ENCODE results near the gene GINS1. TPM values are rescaled to one million over a fixed set of nuclear protein-coding genes. Genes with fewer than 3 reads are reported as not detected.

Gene GINS1
- total and polyA plus RNA-seq, 2 of the 8 experiments (the other 6 are each of a cell fraction or from before 2014, with no cell fraction given), result 44.7 to 68.4 TPM

GRCh38 chr20:25479638-25480037, 72.2 kb downstream of the GINS1 start:
- Histone ChIP-seq H3K23me2 (ENCODE audit: low read depth, low read length) (no peaks in the 10 kb centered on the region), H4K91ac (replicated peaks; ENCODE audit: insufficient read length, low read length) (no peak overlapping the region), H3K79me1 (ENCODE audit: low read depth, low read length) (no peaks in the 10 kb centered on the region), H3K14ac (ENCODE audit: insufficient read length) (no peak overlapping the region), H3K36me3 (ENCODE audit: control insufficient read depth in 2 of 4, insufficient read depth in 4 of 4, low read length in 3 of 4) (peaks cover 0 to 29% (median 15%) of the 10 kb centered on the region in 4 experiments; a peak in 7 of 8 replicates), H3K4me2 (ENCODE audit: insufficient read depth in 1 of 2, low read depth in 2 of 2, low read length in 2 of 2) (no peak overlapping the region), H3K4me1 (replicated peaks in 1 of 4; ENCODE audit: control insufficient read depth in 3 of 4, insufficient read depth in 4 of 4, low read length in 3 of 4) (no peaks in the 10 kb centered on the region), H4K5ac (ENCODE audit: insufficient read length, low read depth, low read length) (no peak overlapping the region), H2AFZ (ENCODE audit: low read length) (no peak overlapping the region), H3K79me2 (ENCODE audit: control insufficient read depth in 1 of 2, insufficient read depth in 2 of 2, low read length in 2 of 2) (no peaks in the 10 kb centered on the region), H2AK5ac (ENCODE audit: low read depth, low read length) (no peak overlapping the region), H4K8ac (ENCODE audit: extremely low read depth, insufficient read depth, low read length) (no peak overlapping the region), H3K56ac (replicated peaks; ENCODE audit: insufficient read length, low read depth, low read length) (no peak overlapping the region), H2BK5ac (ENCODE audit: low read depth, low read length) (no peak overlapping the region; the same call in 1 of the 2 replicates), H4K20me1 (replicated peaks in 1 of 2; ENCODE audit: control insufficient read depth in 1 of 2, insufficient read depth in 2 of 2, low read length in 2 of 2) (peaks cover 0 to 5% of the 10 kb centered on the region in 2 experiments), H3K4ac (replicated peaks; ENCODE audit: insufficient read length, low read depth, low read length) (no peak overlapping the region), H2BK120ac (replicated peaks; ENCODE audit: low read depth, low read length) (no peak overlapping the region), H2BK15ac (ENCODE audit: low read length) (no peak overlapping the region), H2BK12ac (ENCODE audit: low read depth, low read length) (no peak overlapping the region), H3K9ac (replicated peaks in 1 of 4; ENCODE audit: extremely low read depth in 1 of 4, low read depth in 3 of 4, low read length in 3 of 4) (no peak overlapping the region), H3K9me3 (ENCODE audit: insufficient read depth in 2 of 2, low read depth in 1 of 2, low read length in 1 of 2) (no peaks in the 10 kb centered on the region), H3K23ac (ENCODE audit: insufficient read length) (no peak overlapping the region), H3K4me3 (ENCODE audit: extremely low read depth in 1 of 4, insufficient read depth in 2 of 4, low read depth in 3 of 4, low read length in 4 of 4) (no peak overlapping the region), H3K27ac (ENCODE audit: low read depth, low read length) (no peak overlapping the region), H3K27me3 (replicated peaks in 1 of 4; ENCODE audit: control insufficient read depth in 3 of 4, extremely low read depth in 1 of 4, insufficient read depth in 3 of 4, low read length in 3 of 4) (no peaks in the 10 kb centered on the region), H2BK20ac (ENCODE audit: low read length) (no peak overlapping the region), H3K18ac (ENCODE audit: extremely low read depth, low read length) (no peak overlapping the region)
- 87% methylated on average over 5 of the region's 5 CpGs; no CpG with 5 or more reads in 1 of the 2 experiments for WGBS, 2 experiments (ENCODE audit: extremely low coverage in 1 of 2, insufficient coverage in 1 of 2, insufficient read length in 1 of 2, insufficient replicate concordance in 2 of 2, low coverage in 1 of 2, low lambda C conversion rate in 2 of 2, missing lambda C conversion rate in 1 of 2)
- POLR2A ChIA-PET (ENCODE audit: partially characterized antibody), result interaction anchor here (0.9 to 2.2 kb wide), 2 partner anchors 9 to 24 kb away, joined by 3 to 8 read pairs; no protein-coding TSS in a partner anchor
- DNase-seq (ENCODE audit: low read depth in 1 of 2, low spot score in 2 of 2) (no peak), FAIRE-seq (no peak)
- CTCF ChIA-PET (ENCODE audit: partially characterized antibody), result interaction anchor here (1.1 to 5.0 kb wide), 2 partner anchors 10 kb away, joined by 3 to 25 read pairs; no protein-coding TSS in a partner anchor
- TF ChIP-seq HDAC6 (IDR thresholded peaks at IDR 0.05; ENCODE audit: low read depth, low read length) (no peak), EZH2 (IDR thresholded peaks at IDR 0.05; ENCODE audit: low read depth, low read length, severe bottlenecking) (no peak), TAF7 (optimal IDR thresholded peaks at IDR 0.05; ENCODE audit: borderline replicate concordance, low read depth, low read length) (no peak), RBBP5 (IDR thresholded peaks at IDR 0.05; ENCODE audit: borderline replicate concordance, low read depth, low read length) (no peak), GTF2F1 (IDR thresholded peaks at IDR 0.05; ENCODE audit: borderline replicate concordance, low read depth, low read length) (no peak), MAFK (IDR thresholded peaks at IDR 0.05; ENCODE audit: low read depth, low read length) (no peak), RXRA (IDR thresholded peaks at IDR 0.05; ENCODE audit: insufficient read depth, low read depth, low read length) (no peak), TBP (IDR thresholded peaks at IDR 0.05; ENCODE audit: low read depth, low read length) (no peak), SP4 (IDR thresholded peaks at IDR 0.05; ENCODE audit: low read length) (no peak), JUN (IDR thresholded peaks at IDR 0.05; ENCODE audit: low read depth, low read length) (no peak)
- TF ChIP-seq, protein P1, sequence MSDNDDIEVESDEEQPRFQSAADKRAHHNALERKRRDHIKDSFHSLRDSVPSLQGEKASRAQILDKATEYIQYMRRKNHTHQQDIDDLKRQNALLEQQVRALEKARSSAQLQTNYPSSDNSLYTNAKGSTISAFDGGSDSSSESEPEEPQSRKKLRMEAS (IDR thresholded peaks at IDR 0.05), result no peak

Data from H1 (cell line).